Stimulated activated CD4-positive, alpha-beta T cell treated with anti-CD3 and anti-CD28 coated beads, Interleukin-4, amount 100 ng/mL, for 48 hours (primary cell): ENCODE data around the gene CSPG4.
A peak's percentile ranks its signal among the peaks of the same experiment; 100 is the strongest.
"Not testable (repeated sequence)": the region's sequence is repeated elsewhere in the genome, so short reads cannot be mapped to it uniquely, and the experiment has no call there.

Source experiments
- DNase-seq, 2 donors: peaks; one replicate each; pipeline ENCODE4 v3.0.0-alpha.2; 2020; ENCODE audit warnings: low read depth in 2 of 2

The CSPG4 gene

GRCh38 chr15:75649848-75650247 lies 62.8 kb downstream of the CSPG4 start:
- DNase-seq = no peak

GRCh38 chr15:75649045-75649761 lies 63.4 kb downstream of the CSPG4 start:
- DNase-seq = no peak

DNA sequence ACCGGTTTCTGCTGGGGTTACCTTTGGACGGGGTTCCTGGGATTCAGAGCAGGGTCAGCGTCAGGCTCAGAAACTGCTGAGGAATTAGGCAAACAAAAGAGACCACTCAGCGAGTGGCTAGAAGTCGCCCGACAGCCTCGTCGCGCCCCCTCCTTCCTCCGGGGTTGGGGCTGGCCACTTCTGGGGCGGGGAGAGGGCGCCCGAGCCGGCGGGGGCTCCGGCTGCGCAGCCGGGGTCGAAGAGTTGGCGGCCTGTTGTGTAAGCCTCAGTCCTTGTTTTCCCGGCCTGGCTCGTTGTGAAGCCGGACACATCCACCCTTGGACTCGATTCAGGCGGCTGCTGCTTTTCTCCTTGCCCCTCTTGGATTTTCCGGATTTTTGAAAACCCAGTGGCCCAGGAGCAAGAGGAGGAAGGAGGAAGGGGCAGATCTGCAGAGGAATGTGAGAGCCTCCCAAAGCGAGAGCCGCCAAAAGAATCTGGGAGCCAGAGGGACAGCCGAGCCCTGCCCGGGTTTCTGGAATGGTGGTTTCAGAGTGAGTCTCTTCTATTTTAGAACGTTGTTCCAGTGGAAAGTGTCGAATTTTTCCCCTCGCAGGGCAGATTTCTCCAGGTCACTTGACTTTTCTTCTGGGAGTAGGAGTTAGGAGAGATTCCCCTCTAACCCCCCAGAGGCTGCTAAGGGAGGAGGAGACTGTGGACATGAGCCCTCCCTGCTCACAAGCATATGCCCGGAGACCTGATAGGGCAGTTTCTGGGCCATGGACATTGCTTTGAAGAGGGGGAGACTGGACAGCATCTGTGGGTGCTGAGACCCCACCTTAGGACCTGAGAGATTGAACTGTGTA lies 64.3 kb downstream of the CSPG4 start:
- DNase-seq = no peak

DNA sequence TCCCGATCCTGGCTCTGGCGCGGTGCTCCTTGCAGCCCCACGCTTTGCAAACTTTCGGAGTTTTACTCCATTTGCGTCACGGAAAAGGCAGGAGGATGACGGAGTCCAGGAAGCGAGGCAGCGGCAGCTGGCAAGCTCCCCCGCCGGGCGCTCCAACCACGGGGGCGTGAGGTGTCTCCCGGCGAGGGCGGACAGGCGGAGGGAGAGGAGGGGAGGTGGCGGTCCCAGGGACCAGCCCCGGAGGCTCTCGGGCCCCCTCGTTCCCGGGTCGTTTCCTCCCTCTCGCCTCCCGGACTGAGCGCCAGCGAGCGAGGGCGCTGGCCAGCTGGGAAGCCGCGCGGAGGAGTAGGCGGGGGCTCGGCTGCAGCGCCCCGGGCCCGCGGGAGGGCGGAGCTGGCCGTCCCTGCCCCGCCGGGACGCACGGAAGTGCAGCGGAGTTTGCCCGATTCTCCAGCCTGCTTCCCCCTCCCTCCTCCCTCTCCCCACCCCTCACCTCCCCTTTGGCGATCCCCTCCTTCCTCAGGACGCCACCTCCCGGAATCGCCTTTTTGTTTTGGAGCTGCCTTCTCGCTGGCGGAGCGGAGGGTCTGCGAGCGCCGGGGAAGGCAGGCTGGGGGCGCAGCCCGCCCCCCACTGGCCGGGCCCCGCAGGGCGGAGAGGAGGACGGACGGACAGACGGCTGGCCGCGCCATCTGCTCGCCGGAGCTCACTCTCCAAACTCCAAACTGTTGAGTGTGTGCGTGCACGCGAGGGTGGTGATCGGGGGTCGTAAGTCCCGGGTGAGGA lies 65.1 kb downstream of the CSPG4 start, which contains the start of gene SNX33:
Gene SNX33 (plus strand): TSS at position 543 of the 786 bp plus-strand sequence. CDS start 1,191 bp downstream, outside the sequence.
- DNase-seq = peak; percentile 38 to 46

DNA sequence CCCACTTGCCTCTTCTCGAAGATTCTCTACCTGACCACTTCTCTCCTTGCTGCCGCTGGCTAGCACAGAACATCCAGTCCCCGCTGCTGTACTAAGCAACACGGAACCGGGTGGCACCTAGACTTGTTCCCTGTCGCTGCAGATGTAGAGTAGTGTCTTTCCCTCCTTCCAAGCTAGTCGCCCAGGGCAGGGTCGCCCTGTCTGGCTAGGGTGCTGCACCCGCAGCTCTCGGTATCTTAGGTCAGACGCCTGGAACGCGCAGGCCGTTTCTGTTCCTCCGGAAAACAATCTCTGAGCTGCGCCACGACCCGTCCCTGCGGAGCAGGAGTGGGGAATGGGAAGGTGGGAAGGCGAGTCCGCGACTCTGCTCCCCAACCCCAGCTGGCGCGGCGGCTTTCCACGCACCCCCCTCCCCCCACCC lies 65.7 kb downstream of the CSPG4 start:
- DNase-seq = no peak

DNA sequence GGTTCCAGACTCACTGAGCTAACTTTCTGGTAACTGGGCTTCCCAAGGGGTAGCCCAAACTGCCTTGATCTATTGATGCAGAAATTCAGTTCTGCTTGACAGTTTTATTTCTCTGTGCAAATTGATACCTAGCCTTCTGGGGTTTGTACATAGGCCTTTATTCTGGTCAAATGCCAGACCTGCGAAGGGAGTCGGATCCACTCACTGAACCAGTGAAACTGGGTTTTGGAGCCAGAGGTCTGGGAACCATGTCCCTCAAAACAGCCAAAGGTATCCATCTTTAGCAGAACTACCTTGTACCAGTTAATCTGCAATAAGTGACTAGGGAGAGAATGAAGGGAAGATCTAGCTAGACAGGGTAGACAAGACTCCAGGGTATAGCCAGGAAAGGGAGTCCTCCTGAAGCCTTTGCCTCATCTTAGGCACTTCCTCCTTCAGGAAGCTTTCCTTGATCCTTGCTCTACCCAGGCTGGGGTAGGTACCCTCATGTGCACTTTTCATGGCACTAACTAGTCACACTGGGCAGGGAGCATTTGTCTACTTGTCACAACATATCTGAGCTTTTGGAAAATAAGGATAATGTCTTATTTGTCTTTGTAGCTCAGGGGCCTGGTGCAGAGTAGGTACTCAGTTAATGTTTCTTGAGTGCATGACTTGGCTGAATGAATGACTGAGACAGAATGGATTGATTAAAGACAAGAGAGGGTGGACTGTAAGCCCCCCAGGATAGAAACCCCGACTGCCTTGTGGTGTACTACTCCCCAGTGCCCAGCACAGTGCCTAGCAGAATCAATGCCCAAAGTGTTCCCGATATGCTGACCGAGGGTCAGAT lies 66.3 kb downstream of the CSPG4 start:
- DNase-seq = no peak

- no peak for DNase-seq
Observed at GRCh38 chr15:75644376-75644775, 68.3 kb downstream of the CSPG4 start.

GRCh38 chr15:75641603-75642002 lies 71.0 kb downstream of the CSPG4 start:
- no peak for DNase-seq

DNA sequence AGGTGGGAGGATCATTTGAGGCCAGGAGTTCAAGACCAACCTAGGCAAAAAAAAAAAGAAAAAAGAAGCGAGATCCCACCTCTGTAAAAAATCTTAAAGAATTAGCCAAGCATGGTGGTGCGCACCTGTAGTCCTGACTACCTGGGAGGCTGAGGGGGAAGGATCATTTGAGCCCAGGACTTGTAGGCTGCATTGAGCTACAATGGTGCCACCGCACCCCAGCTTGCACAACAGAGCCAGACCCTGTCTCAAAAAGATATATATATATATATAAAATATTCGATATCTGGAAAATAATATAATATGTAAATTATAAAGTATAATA lies 71.5 kb downstream of the CSPG4 start:
- no peak for DNase-seq

DNA sequence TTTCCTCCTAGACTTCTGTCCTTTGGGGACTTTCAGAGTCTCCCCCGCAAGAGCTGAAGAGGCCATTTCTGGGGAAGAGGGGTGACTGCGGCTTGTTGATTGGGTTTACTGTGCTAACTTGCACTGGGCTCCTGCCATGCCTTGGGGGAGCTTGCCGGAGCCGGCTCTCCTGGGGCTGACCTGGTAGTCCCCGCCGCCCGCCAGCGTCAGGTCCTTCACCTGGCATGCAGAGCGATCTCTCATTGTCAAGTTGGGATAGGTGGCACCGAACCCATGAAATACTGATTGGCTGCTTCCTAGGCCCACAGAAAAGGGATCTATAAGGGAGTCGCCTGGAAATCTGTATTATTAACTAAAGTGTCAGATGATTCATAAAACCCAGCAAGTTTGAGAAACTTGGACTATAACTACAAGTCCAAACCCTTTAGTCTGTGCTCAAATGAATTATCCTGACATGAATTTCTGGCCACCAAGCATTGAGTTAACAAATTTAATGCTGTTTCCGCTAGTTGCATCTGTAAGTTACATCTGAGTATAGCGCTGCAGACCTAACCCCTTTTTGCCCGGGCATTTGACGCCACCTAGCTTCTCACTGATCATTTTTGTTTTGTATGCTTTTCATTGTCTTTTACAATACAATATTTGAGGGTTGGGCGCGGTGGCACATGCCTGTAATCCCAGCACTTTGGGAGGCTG lies 72.0 kb downstream of the CSPG4 start:
- no peak for DNase-seq

- DNase-seq = peak; percentile 86 to 90
Observed at GRCh38 chr15:75639709-75640482, 72.8 kb downstream of the CSPG4 start, which contains the start of gene IMP3. TSS of gene IMP3 (minus strand) at chr15:75640224. CDS start at chr15:75640168, 56 bp downstream.

DNA sequence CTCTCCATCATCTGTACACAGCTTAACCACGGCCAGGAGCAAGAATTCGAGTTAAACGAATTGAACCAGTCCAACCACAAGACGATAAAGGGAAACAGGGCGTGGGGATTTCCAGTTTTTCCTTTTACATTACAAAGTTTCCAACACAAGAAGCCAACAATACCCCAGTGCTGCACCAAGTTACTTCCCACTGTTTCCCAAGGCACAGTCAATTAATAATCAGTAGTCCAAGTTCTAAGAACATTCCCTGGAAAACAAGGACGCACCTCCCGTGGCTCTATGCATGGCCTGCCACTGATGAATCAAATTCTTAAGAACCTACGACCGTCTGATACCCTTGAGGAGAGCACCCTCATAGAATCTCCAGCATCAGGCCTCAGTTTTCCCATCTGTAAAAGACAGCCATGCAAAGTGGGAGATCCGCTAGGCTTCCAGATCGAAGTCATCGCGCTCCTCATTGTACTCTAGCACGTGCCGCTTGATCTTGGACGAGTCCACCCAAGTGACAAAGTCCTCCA lies 73.4 kb downstream of the CSPG4 start:
- no peak for DNase-seq

DNA sequence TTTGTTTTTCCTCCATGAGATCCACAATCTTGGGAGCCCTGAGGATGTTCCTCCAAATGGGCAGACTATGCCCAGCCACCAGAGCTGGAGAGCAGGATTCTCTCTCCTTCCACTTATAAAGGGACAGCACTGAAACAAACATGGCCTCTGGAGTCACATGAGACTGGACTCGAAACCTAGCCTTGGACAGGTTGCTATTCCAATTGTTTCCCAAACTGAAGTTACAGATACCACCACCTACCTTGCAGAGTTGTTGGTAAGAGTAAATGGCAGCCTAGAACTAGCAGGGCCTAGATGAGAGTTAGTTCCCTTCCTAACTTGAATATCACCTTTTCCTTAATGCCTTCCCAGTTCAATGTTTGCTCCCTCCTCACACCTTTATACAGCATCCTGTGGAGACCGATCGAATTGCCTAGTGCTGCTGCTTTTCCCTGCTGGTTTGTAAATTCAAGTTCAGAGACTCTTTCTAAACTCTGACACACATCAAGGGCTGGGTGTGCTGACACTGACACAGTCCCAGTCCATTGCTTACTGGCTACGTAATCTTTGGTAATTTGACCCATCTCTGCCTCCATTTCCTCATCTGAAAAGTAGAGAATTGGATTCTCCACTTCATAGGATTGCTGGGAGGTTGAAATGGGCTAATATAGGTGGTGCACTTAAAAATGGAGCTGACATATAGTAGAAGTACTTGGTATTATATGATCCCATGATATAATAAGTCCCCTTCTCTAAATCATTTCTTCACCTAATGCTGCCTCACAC lies 75.2 kb downstream of the CSPG4 start:
- no peak for DNase-seq

DNA sequence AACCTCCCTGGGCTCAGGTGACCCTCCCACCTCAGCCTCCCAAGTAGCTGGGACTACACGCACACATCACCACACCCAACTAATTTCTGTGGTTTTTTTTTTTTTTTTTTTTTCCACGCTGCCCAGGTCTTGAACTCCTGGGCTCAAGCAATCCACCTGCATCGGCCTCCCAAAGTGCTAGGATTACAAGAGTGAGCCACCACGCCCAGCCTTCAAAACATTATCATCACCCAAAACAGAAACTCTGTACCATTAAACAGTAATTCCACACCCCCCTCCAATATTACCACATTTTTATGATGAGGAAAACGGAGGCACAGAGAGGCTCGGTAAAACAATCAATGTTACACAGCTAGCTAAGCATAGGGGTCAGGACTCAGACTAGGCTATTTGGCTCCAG lies 76.6 kb downstream of the CSPG4 start:
- DNase-seq = no peak

DNA sequence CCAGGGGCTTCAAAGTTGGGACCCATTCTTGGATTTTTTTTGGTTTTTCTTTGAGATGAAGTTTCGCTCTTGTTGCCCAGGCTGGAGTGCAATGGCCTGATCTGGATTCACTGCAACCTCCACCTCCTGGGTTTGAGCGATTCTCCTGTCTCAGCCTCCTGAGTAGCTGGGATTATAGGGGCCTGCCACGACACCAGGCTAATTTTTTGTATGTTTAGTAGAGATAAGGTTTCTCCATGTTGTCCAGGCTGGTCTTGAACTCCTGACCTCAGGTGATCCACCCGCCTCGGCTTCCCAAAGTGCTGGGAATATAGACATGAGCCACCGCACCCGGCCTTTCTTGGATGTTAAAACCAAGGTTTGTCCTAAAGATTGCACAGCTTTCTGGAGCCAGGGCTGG lies 78.7 kb downstream of the CSPG4 start:
- DNase-seq = not testable (repeated sequence)

- no peak for DNase-seq
Observed at GRCh38 chr15:75631935-75632334, 80.7 kb downstream of the CSPG4 start.

GRCh38 chr15:75625542-75626347 lies 86.9 kb downstream of the CSPG4 start, which contains the start of gene SNUPN:
TSS of gene SNUPN (minus strand) at chr15:75625725. CDS start at chr15:75621051, 4,674 bp downstream.
- DNase-seq = peak; percentile 93 to 94
